Stomach (tissue), 9 donors: ENCODE measurements around the gene SMYD3. TPM values are rescaled to one million over a fixed set of nuclear protein-coding genes. Genes with fewer than 3 reads are reported as not detected.

Source experiments
- DNase-seq, 2 donors: peaks; one replicate each; pipeline versions ENCODE4 v3.0.0 to v3.0.0-alpha.2; 2013 to 2019
- H3K27ac ChIP-seq, 5 donors: fragments of 200-600 bp in 4 of 5; sonication (generic) in 4 of 5; one replicate each; pipeline ENCODE4 v1.5.1; 2013 to 2019; ENCODE audit warnings: mild to moderate bottlenecking in 1 of 5, moderate library complexity in 1 of 5
- H3K27me3 ChIP-seq, 3 donors: fragments of 200-600 bp; sonication (generic); one replicate each; pipeline ENCODE4 v1.5.1; 2017 to 2019; ENCODE audit warnings: mixed run types in 1 of 3
- H3K36me3 ChIP-seq, 4 donors: fragments of 200-600 bp; sonication (generic); 1 replicate in 3 of 4; 2 replicates in 1 of 4; pipeline ENCODE4 v1.5.1; 2016 to 2019
- H3K4me1 ChIP-seq, 4 donors: fragments of 200-600 bp; sonication (generic); one replicate each; pipeline ENCODE4 v1.5.1; 2016 to 2019
- H3K4me3 ChIP-seq, 4 donors: fragments of 200-600 bp; sonication (generic) in 3 of 4; one replicate each; pipeline ENCODE4 v1.5.1; 2016 to 2019; ENCODE audit warnings: mild to moderate bottlenecking in 1 of 4
- H3K9me3 ChIP-seq, 4 donors: fragments of 200-600 bp; sonication (generic); one replicate each; pipeline ENCODE4 v1.5.1; 2016 to 2019
- EP300 ChIP-seq: sonication (generic); formaldehyde crosslinking; IDR thresholded peaks from one replicate; pipeline ENCODE4 v1.6.1; 2017; ENCODE audit warnings: antibody characterized with exemption
- POLR2A ChIP-seq, 4 donors: fragments of 450-650 bp; IDR thresholded peaks; one replicate each; pipeline ENCODE4 v1.6.1; 2016; ENCODE audit warnings: antibody characterized with exemption in 4 of 4, control low read depth in 2 of 4, mild to moderate bottlenecking in 1 of 4, moderate library complexity in 1 of 4
- POLR2AphosphoS5 ChIP-seq, 3 donors: sonication (generic); formaldehyde crosslinking; IDR thresholded peaks; one replicate each; pipeline ENCODE4 v1.6.1; 2016; ENCODE audit warnings: antibody characterized with exemption in 3 of 3
- WGBS, 5 donors: extraction: QIAGEN DNeasy Blood & Tissue Kit in 3 of 5; methylation state at CpG; one replicate each; pipeline versions ENCODE4 v1.1.5 to v1.1.7; 2013 to 2018; 5-methylcytosine and 5-hydroxymethylcytosine counted together
- intact Hi-C: fragments of 100-400 bp; cut with DNase I; formaldehyde crosslinking; loops from one replicate; pipeline ENCODE4 v1.15.1; 2023; ENCODE audit warnings: low total_unique reads
- polyA plus RNA-seq, 3 donors: library from polyadenylated mRNA; stranded (reverse); fragments of 200-250 nt; gene quantifications; one replicate each; pipeline ENCODE4 v1.2.3, GENCODE V29; 2013
- total RNA-seq, 5 donors: library from RNA; depleted of rRNA; stranded (reverse); fragments of >200 nt; gene quantifications; one replicate each; pipeline versions ENCODE4 v1.1.0 to v1.2.3, GENCODE V29; 2014 to 2016
- TF ChIP-seq, protein P1 (sequence below), 7 experiments: fragments of 450-650 bp in 4 of 7; fragments of 200-600 bp in 3 of 7; sonication (generic) in 3 of 7; IDR thresholded peaks; one replicate each; pipeline ENCODE4 v1.5.1; 2016 to 2019; ENCODE audit warnings: antibody characterized with exemption in 7 of 7, control low read depth in 2 of 7, mild to moderate bottlenecking in 1 of 7
- donor health status: healthy with polysubstance abuse.
- donor health status: Bipolar disorder and iron deficiency.
- donor health status: healthy.

The SMYD3 gene
- total and polyA plus RNA-seq, 8 donors, result 6.4 to 196 (median 27.8) TPM

DNA sequence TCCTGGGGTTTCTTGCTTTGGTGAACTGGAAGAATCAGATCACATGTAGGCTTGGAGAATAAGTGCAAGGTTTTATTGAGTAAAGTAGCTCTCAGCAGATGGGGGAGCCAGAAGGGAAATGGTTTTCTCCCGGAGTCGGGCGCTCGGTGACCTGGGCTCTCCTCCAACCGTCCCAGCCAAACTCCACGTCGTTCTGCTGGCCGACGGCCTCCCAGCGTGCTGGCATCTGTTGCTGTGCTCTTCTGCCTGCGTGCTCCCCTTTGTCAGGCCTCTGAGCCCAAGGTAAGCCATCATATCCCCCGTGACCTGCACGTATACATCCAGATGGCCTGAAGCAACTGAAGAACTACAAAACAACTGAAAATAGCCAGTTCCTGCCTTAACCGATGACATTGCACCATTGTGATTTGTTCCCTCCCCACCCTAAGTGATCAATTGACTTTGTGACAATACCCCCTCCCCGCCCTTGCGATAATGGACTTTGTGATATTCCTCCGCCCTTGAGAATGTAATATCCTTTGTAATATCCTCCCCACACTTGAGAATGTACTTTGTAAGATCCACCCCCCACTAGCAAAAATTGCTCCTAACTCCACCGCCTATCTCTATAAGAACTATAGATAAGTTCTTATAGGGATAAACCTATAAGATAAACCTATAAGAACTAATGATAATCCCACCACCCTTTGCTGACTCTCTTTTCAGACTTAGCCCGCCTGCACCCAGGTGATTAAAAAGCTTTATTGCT lies 88.3 kb downstream of the SMYD3 start:
- H3K36me3 ChIP-seq, result peaks cover 0 to 7% (median 2%) of the 10 kb centered on the region in 4 donors
- H3K27me3 ChIP-seq, result no peaks in the 10 kb centered on the region
- intact Hi-C loops, result no loop called here
- no peak overlapping the region for H3K4me3 ChIP-seq
- WGBS, 5 donors, result 93 to 98% (median 97%) methylated on average over 19 of the region's 19 CpGs
- no peaks in the 10 kb centered on the region for H3K4me1 ChIP-seq
- peaks cover 0 to 9% (median 0%) of the 10 kb centered on the region in 4 donors for H3K9me3 ChIP-seq
- TF ChIP-seq POLR2A (IDR thresholded peaks at IDR 0.05) (no peak), EP300 (no peak), POLR2AphosphoS5 (IDR thresholded peaks at IDR 0.05) (no peak)
- TF ChIP-seq, protein P1, sequence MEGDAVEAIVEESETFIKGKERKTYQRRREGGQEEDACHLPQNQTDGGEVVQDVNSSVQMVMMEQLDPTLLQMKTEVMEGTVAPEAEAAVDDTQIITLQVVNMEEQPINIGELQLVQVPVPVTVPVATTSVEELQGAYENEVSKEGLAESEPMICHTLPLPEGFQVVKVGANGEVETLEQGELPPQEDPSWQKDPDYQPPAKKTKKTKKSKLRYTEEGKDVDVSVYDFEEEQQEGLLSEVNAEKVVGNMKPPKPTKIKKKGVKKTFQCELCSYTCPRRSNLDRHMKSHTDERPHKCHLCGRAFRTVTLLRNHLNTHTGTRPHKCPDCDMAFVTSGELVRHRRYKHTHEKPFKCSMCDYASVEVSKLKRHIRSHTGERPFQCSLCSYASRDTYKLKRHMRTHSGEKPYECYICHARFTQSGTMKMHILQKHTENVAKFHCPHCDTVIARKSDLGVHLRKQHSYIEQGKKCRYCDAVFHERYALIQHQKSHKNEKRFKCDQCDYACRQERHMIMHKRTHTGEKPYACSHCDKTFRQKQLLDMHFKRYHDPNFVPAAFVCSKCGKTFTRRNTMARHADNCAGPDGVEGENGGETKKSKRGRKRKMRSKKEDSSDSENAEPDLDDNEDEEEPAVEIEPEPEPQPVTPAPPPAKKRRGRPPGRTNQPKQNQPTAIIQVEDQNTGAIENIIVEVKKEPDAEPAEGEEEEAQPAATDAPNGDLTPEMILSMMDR (IDR thresholded peaks at IDR 0.05), result no peak
- DNase-seq, result no peak
- H3K27ac ChIP-seq, result no peak overlapping the region

DNA sequence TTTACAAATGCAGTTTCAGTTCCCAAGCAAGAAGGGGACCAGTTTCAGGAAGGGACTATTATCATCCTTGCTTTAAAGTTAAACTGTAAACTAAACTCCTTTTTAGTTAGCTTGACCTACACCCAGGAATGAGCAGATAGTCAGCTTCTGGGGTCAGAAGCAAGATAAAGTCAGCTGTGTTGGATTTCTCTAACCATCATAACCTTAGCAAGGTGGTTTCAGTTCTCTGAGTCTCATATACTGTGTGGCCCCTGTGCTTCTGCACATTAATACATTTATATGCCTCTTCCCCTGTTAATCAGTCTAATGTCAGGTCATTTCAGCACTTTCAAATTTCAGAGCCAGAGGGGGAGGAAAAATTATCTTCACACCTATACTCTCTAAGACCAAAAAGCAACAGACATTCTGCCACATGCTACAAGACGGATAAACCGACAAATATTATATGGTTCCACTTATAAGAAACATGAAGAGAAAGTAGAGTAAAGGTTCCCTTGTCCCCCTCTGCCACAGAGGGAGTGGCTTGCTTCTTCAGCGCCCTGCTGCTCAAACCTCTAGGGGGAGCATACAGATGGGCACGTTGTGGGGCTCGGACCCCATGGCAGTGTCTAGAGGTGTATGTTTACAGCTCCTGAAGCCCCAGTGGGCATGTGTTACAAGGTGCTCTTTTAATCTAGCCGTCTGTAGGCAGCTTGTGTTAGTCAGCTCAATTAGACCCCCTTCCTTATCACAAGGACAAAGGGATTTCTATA lies 89.1 kb downstream of the SMYD3 start:
- 89 to 98% (median 89%) methylated on average over 6 of the region's 6 CpGs for WGBS, 5 donors
- no peaks in the 10 kb centered on the region for H3K4me1 ChIP-seq
- no peak for TF ChIP-seq POLR2AphosphoS5 (IDR thresholded peaks at IDR 0.05)
- TF ChIP-seq, protein P1 (IDR thresholded peaks at IDR 0.05), result no peak
- no peak for TF ChIP-seq EP300
- TF ChIP-seq POLR2A (IDR thresholded peaks at IDR 0.05), result no peak
- H3K9me3 ChIP-seq, result peaks cover 0 to 9% (median 0%) of the 10 kb centered on the region in 4 donors
- no peak for DNase-seq
- intact Hi-C loops, result no loop called here
- no peak overlapping the region for H3K4me3 ChIP-seq
- no peak overlapping the region for H3K27ac ChIP-seq
- no peaks in the 10 kb centered on the region for H3K27me3 ChIP-seq
- peaks cover 0 to 7% (median 2%) of the 10 kb centered on the region in 4 donors for H3K36me3 ChIP-seq

DNA sequence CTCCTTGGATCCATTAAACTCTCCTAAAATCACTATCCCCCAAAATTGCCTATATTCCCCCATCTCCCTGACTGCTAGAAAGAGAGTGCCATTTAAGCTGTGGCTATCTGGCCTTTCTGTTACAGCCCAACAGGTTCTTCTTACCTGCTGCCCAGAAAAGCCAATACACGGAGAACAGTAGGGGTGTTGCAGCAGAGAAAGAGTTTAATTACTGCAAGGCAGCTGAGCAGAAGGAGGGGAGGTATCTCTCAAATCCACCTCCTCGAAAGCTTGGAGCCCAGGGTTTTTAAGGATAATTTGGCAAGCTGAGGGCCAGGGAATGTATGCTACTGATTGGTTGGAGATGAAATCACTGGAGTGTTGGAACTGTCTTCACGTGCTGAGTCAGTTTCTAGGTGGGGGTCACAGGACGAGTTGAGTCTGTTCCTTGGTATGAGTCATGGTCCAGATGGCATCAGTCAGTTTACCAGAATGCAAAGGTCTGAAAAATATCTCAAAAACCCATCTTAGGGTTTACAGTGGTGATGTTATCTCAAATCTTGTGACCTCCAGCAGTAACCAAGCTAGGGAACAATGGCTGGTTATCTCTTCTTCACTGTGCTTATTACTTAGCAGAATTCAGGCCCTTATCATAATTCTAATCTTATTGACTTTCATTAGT lies 89.8 kb downstream of the SMYD3 start:
- H3K27me3 ChIP-seq, result no peaks in the 10 kb centered on the region
- H3K36me3 ChIP-seq, result peaks cover 0 to 7% (median 2%) of the 10 kb centered on the region in 4 donors
- WGBS, 5 donors, result 59 to 70% (median 66%) methylated on average over 4 of the region's 4 CpGs
- intact Hi-C loops, result no loop called here
- no peak for DNase-seq
- H3K27ac ChIP-seq, result no peak overlapping the region
- H3K9me3 ChIP-seq, result peaks cover 0 to 9% (median 0%) of the 10 kb centered on the region in 4 donors
- H3K4me3 ChIP-seq, result no peak overlapping the region
- H3K4me1 ChIP-seq, result no peaks in the 10 kb centered on the region
- TF ChIP-seq POLR2AphosphoS5 (IDR thresholded peaks at IDR 0.05), result no peak

DNA sequence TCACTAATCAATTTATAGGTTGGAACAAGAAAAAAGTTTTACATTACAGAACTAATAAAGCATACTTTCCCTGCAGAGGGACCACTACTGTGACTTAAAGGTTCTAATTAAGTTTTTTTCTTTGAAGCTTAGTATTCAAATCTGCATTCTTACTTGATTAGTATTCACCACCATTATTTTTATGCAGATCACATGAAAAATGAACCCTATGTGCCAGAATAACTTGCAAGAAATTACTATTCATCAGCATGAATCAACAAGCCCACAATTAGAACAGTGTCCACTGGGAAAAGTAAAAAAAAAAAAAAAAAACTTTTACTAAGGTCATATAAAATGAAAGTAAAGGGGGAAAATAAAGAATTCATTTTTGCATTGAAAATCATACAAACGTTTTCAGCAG lies 90.8 kb downstream of the SMYD3 start:
- no peak overlapping the region for H3K4me3 ChIP-seq
- H3K4me1 ChIP-seq, result no peaks in the 10 kb centered on the region
- H3K27ac ChIP-seq, result no peak overlapping the region
- 75 to 92% (median 87%) methylated on average over 1 of the region's 1 CpG for WGBS, 5 donors
- TF ChIP-seq, protein P1 (IDR thresholded peaks at IDR 0.05), result no peak
- no peak for TF ChIP-seq EP300
- TF ChIP-seq POLR2A (IDR thresholded peaks at IDR 0.05), result no peak
- no peak for TF ChIP-seq POLR2AphosphoS5 (IDR thresholded peaks at IDR 0.05)
- H3K36me3 ChIP-seq, result peaks cover 0 to 7% (median 2%) of the 10 kb centered on the region in 4 donors
- DNase-seq, result no peak
- H3K27me3 ChIP-seq, result no peaks in the 10 kb centered on the region
- intact Hi-C loops, result no loop called here
- H3K9me3 ChIP-seq, result peaks cover 0 to 9% (median 0%) of the 10 kb centered on the region in 4 donors
